Ascending aorta (tissue), 2 donors: ENCODE results near the gene PLCB1. TPM values are rescaled to one million over a fixed set of nuclear protein-coding genes. Genes with fewer than 3 reads are reported as not detected.
A peak's percentile ranks its signal among the peaks of the same experiment; 100 is the strongest.

Experiments used
- DNase-seq, 2 donors: peaks; one replicate each; pipeline ENCODE4 v3.0.0-alpha.2; 2019; ENCODE audit warnings: low spot score in 2 of 2
- H3K27ac ChIP-seq, 2 donors: fragments of 200-600 bp; sonication (generic); one replicate each; pipeline ENCODE4 v1.5.1; 2016 to 2017; ENCODE audit warnings: mild to moderate bottlenecking in 1 of 2
- H3K27me3 ChIP-seq: fragments of 200-600 bp; sonication (generic); one replicate; pipeline ENCODE4 v1.5.1; 2017
- H3K36me3 ChIP-seq, 2 donors: fragments of 200-600 bp; sonication (generic); one replicate each; pipeline ENCODE4 v1.5.1; 2016
- H3K4me1 ChIP-seq, 2 donors: fragments of 200-600 bp; sonication (generic); one replicate each; pipeline ENCODE4 v1.5.1; 2016 to 2017; ENCODE audit warnings: mild to moderate bottlenecking in 1 of 2
- H3K4me3 ChIP-seq, 2 donors: fragments of 200-600 bp; sonication (generic); one replicate each; pipeline ENCODE4 v1.5.1; 2016 to 2017; ENCODE audit warnings: mild to moderate bottlenecking in 1 of 2
- H3K9me3 ChIP-seq, 2 donors: fragments of 200-600 bp; sonication (generic); one replicate each; pipeline ENCODE4 v1.5.1; 2016
- intact Hi-C: fragments of 100-400 bp; cut with DNase I; formaldehyde crosslinking; loops from one replicate; pipeline ENCODE4 v1.15.1; 2023
- total RNA-seq: library from RNA; depleted of rRNA; stranded (reverse); fragments of >200 nt; gene quantifications from one replicate; pipeline ENCODE4 v1.1.0, GENCODE V29; 2016
- TF ChIP-seq, protein P1 (sequence below), 3 experiments: fragments of 200-600 bp in 2 of 3; fragments of 450-650 bp in 1 of 3; sonication (generic) in 2 of 3; IDR thresholded peaks; one replicate each; pipeline ENCODE4 v1.5.1; 2016 to 2019; ENCODE audit warnings: antibody characterized with exemption in 3 of 3, mild to moderate bottlenecking in 1 of 3, moderate library complexity in 1 of 3

The PLCB1 gene
- total RNA-seq, 1 donor from 2014 or later, result 22.9 TPM

DNA sequence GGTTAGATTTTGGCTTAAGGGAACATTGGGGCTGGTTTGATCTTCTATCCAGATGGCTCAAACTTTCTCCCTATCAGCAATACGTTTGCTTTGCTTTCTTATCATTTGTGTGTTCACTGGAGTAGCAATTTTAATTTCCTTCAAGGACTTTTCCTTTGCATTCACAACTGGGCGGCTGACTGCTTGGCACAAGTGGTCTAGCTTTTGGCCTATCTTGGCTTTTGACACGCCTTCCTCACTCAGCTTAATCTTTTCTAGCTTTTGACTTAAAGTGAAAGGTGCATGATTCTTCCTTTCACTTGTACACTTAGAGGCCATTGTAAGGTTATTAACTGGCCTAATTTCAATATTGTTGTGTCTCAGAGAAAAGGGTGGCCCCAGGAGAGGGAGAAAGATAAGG lies 254.9 kb downstream of the PLCB1 start:
- TF ChIP-seq, protein P1, sequence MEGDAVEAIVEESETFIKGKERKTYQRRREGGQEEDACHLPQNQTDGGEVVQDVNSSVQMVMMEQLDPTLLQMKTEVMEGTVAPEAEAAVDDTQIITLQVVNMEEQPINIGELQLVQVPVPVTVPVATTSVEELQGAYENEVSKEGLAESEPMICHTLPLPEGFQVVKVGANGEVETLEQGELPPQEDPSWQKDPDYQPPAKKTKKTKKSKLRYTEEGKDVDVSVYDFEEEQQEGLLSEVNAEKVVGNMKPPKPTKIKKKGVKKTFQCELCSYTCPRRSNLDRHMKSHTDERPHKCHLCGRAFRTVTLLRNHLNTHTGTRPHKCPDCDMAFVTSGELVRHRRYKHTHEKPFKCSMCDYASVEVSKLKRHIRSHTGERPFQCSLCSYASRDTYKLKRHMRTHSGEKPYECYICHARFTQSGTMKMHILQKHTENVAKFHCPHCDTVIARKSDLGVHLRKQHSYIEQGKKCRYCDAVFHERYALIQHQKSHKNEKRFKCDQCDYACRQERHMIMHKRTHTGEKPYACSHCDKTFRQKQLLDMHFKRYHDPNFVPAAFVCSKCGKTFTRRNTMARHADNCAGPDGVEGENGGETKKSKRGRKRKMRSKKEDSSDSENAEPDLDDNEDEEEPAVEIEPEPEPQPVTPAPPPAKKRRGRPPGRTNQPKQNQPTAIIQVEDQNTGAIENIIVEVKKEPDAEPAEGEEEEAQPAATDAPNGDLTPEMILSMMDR (IDR thresholded peaks at IDR 0.05), result no peak
- Histone ChIP-seq H3K4me3 (no peak overlapping the region), H3K9me3 (no peaks in the 10 kb centered on the region), H3K4me1 (no peaks in the 10 kb centered on the region), H3K36me3 (no peaks in the 10 kb centered on the region), H3K27ac (no peak overlapping the region), H3K27me3 (no peaks in the 10 kb centered on the region)
- DNase-seq, result no peak
- intact Hi-C loops, result no loop called here

DNA sequence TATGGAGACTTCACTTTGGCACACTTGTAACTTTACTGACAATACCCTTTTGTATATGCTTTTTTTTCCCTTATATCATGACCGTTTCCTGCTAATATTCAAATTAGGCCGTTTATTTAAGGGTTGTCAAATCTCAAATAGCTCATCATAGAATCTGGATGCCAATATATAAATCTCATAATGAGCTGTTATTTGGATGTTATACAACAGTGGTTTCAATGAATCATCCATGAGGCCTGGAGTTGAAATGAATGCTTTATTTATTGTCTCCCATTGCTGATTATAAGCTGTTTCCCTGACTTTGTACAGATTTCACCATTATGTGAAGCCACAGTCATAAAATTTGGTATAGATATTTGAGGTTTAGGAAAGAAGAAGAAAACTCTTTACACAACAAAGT lies 256.1 kb downstream of the PLCB1 start:
- intact Hi-C loops, result loop anchor here (2.0 kb wide), 1 partner anchor 343 kb away; no protein-coding TSS in a partner anchor
- no peak overlapping the region for H3K4me3 ChIP-seq
- H3K9me3 ChIP-seq, result no peaks in the 10 kb centered on the region
- TF ChIP-seq, protein P1 (IDR thresholded peaks at IDR 0.05), result no peak
- no peaks in the 10 kb centered on the region for H3K27me3 ChIP-seq
- DNase-seq, result no peak
- H3K4me1 ChIP-seq, result no peaks in the 10 kb centered on the region
- H3K36me3 ChIP-seq, result no peaks in the 10 kb centered on the region
- H3K27ac ChIP-seq, result no peak overlapping the region

DNA sequence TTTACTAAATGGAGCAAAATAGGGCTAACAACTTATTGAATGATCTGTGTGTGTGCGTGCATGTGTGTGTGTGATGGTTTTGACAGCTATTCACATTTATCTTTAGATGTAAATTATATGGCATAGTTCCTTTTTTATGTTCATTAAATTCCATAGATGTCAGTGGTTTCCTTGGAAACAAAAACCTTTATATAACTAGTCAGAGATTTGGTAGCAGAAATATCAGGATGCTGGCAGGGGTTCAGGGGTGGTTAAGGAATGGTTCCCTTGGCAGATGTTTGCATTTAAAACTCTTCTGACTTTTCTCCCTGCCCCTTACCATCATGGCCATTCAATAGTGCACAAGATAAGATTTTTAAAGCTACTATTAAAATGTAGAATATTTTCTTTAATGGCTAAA lies 256.6 kb downstream of the PLCB1 start:
- no peak for DNase-seq
- Histone ChIP-seq H3K9me3 (no peaks in the 10 kb centered on the region), H3K36me3 (no peaks in the 10 kb centered on the region), H3K4me3 (no peak overlapping the region), H3K27ac (no peak overlapping the region), H3K27me3 (no peaks in the 10 kb centered on the region), H3K4me1 (no peaks in the 10 kb centered on the region)
- intact Hi-C loops, result loop anchor here (1.0 to 2.0 kb wide), 2 partner anchors 256 to 344 kb away; partner anchors contain the start of gene PLCB1
- TF ChIP-seq, protein P1 (IDR thresholded peaks at IDR 0.05), result no peak

DNA sequence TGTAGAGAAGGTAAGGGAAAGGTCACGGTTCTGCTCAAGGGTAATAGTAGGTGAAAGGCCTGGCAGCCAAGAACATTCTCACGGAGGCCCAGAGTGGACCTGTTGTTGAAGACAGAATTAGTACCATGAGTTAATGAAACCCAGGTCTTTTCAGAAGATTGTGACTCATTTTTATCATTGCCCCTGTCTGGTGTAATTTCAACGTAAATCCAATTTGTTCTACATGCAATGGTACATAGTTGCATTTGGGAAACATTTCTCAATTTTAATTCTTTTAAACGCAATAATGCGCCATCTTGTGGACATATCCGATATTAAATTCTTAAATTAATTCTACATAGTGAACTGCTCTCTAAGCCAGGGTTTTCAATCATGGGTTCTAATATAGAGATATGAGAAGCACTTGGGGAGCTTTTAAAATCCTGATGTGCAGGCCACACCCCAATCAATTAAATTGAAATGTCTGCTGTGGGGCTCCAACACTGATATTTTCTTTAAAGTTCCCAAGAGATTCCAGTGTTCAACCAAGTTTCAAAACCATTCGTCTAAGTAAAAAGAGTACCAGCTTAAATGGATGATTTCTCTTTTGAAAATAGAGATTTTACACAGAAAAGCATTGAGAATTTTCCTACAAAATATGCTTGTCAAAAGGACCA lies 257.4 kb downstream of the PLCB1 start:
- Histone ChIP-seq H3K4me1 (no peaks in the 10 kb centered on the region), H3K27ac (no peak overlapping the region), H3K36me3 (no peaks in the 10 kb centered on the region), H3K27me3 (no peaks in the 10 kb centered on the region), H3K4me3 (no peak overlapping the region), H3K9me3 (no peaks in the 10 kb centered on the region)
- TF ChIP-seq, protein P1 (IDR thresholded peaks at IDR 0.05), result peak in 2 of 3 experiments; percentile 32 to 51
- no peak for DNase-seq
- intact Hi-C loops, result loop anchor here (1.0 to 2.0 kb wide), 2 partner anchors 257 to 345 kb away; partner anchors contain the start of gene PLCB1

DNA sequence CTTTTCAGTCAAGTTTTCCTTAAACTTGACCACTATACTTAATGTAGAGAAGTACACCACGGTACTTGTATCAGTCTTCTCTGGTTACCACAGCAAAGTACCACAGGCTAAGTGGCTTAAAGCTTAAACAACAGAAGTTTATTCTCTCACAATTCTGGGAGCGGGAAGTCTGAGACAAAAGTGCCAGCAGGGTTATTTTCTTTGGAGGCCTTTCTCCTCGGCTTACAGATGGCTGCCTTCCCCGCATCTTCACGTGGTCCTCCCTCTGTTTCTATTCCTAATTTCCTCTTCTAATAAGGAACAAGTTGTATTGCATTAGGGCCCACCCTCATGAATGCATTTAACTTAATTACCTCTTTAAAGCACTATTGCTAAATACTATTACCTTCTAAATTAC lies 258.0 kb downstream of the PLCB1 start:
- no peaks in the 10 kb centered on the region for H3K9me3 ChIP-seq
- no peak overlapping the region for H3K4me3 ChIP-seq
- intact Hi-C loops, result no loop called here
- no peaks in the 10 kb centered on the region for H3K27me3 ChIP-seq
- no peaks in the 10 kb centered on the region for H3K4me1 ChIP-seq
- no peak overlapping the region for H3K27ac ChIP-seq
- no peaks in the 10 kb centered on the region for H3K36me3 ChIP-seq
- TF ChIP-seq, protein P1 (IDR thresholded peaks at IDR 0.05), result no peak
- DNase-seq, result no peak
